Chondrocyte (in vitro differentiated cells): ENCODE data around the gene EPHB1. TPM values are rescaled to one million over a fixed set of nuclear protein-coding genes. Genes with fewer than 3 reads are reported as not detected.

Experiments
- DNase-seq: peaks from one replicate; pipeline ENCODE4 v3.0.0; 2021; ENCODE audit warnings: mixed read lengths, low spot score
- H3K27ac Mint-ChIP-seq: one replicate; pipeline ENCODE4 v1.8.0; 2021; ENCODE audit warnings: mild to moderate bottlenecking, moderate library complexity, mixed read lengths; ENCODE audit not compliant: unreplicated experiment
- H3K27me3 Mint-ChIP-seq: 2 replicates; pipeline ENCODE4 v1.8.0; 2021; ENCODE audit warnings: low read depth, mixed read lengths
- H3K36me3 Mint-ChIP-seq: 2 replicates; pipeline ENCODE4 v1.8.0; 2021; ENCODE audit warnings: low read depth, mixed read lengths
- H3K4me1 Mint-ChIP-seq: 2 replicates; pipeline ENCODE4 v1.8.0; 2021; ENCODE audit warnings: low read depth, mild to moderate bottlenecking, mixed read lengths
- H3K4me3 Mint-ChIP-seq: one replicate; pipeline ENCODE4 v1.8.0; 2021; ENCODE audit warnings: mild to moderate bottlenecking, moderate library complexity, mixed read lengths; ENCODE audit not compliant: unreplicated experiment
- H3K9me3 Mint-ChIP-seq: 2 replicates; pipeline ENCODE4 v1.8.0; 2021; ENCODE audit warnings: low read depth, mixed read lengths
- CTCF ChIP-seq: fragments of 200-600 bp; sonication (generic); IDR thresholded peaks from 2 replicates; pipeline ENCODE4 v1.5.0; 2021; ENCODE audit warnings: antibody characterized with exemption, mild to moderate bottlenecking, moderate library complexity
- total RNA-seq: library from RNA; stranded (reverse); gene quantifications from 3 replicates; pipeline ENCODE4 v1.2.1, GENCODE V29; 2021

The EPHB1 gene
- total RNA-seq, 1 donor from 2014 or later, result 1.7 TPM

DNA sequence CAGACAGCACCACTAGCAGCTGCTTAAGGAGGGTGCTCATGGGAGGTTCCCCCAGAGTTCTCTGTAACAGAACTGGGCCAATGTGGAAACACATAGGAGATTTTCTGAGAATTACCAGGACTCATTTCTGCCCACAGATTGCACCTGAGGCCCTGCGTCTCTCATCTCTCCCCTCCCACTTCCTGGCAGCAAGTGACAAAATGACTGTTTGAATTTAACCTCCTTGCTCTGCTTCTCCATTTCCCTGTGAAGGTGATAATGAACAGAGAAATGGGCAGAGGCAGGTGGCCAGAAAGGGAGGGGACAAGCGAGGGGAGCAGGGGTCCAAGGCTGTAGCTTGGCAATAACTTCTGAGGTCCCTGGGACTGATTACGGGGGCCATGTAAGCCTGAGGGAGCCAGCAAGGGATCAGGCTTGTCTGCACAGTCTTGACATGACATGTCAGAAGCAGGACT is 8.0 kb downstream of the EPHB1 start:
- H3K27ac Mint-ChIP-seq, result no peak overlapping the region
- no peaks in the 10 kb centered on the region for H3K36me3 Mint-ChIP-seq
- H3K4me1 Mint-ChIP-seq, result peaks cover 8% of the 10 kb centered on the region
- no peaks in the 10 kb centered on the region for H3K9me3 Mint-ChIP-seq
- no peak for DNase-seq
- no peak overlapping the region for H3K4me3 Mint-ChIP-seq
- no peak for TF ChIP-seq CTCF
- peaks cover 7% of the 10 kb centered on the region for H3K27me3 Mint-ChIP-seq

DNA sequence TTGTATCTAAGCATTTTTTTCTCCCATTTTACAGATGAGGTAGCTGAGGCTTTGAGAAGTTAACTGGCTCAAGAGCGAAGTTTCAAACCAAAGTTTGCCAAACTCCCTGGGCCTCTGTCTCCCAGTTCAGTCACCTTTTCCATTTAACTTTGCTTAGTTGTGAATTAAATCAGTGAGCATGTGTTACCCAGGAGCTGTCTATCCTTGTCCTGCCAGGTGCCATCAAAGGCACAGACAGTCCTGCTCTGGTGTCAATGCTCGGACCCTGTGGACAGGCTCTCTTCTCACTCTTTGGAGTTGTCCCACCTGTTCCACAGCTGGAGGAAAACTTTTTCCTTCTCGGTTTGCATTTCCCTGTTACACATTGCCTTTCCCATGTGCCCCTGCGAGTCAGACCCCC is 8.6 kb downstream of the EPHB1 start:
- Mint-ChIP-seq H3K27me3 (peaks cover 7% of the 10 kb centered on the region), H3K4me3 (no peak overlapping the region)
- TF ChIP-seq CTCF, result no peak

DNA sequence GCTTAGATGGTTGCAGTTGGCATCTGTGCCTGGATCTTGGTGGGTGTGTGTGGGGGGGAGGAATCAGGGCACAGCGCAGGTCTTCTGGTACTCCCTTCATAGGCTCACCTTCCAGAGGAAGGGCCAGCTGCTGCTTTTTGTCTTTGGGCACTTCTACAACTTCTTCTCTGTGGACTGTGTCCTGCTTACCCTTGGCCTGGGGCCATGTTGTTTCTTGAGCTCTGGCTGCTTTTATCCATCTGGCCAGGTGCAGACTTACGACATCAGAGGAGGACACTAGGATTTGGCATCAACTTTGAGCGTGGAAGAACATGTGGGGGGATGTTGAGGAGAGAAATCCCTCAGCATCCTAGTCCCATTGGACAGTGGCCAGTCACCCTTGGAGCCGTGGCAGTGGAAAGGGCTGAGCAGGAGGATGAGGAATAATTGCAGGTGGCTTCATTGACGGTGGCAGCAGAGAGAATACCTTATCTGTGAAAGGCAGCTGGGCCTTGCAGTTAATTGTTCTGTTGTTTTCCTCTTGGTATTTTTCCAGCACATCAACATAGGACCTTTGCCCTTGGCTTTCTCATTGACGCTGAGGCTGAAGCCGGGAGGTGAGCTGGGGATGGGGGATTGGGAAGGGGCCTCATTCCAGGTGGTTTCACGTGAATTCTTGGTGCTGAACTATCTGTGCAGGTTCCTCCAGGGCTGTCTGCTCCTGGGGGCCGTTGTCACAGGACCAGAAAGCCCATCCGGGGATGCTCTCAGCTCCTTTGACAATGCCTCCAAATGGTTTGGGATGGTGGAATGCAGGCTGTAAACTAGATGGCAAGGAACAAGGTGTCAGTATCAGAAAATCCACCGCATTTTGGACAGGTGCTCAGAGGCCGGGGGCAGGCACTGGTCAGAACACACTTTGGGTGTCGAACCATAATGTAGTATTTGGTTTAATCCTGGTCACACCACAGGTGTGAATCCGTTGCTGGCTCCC is 9.7 kb downstream of the EPHB1 start:
- H3K4me1 Mint-ChIP-seq, result no peaks in the 10 kb centered on the region
- no peak overlapping the region for H3K4me3 Mint-ChIP-seq
- H3K36me3 Mint-ChIP-seq, result no peaks in the 10 kb centered on the region
- no peak for TF ChIP-seq CTCF
- peaks cover 7% of the 10 kb centered on the region for H3K27me3 Mint-ChIP-seq
- no peak overlapping the region for H3K27ac Mint-ChIP-seq
- no peaks in the 10 kb centered on the region for H3K9me3 Mint-ChIP-seq
- no peak for DNase-seq

More for the DNA sequence above, 8.6 kb downstream of the EPHB1 start:
- H3K36me3 Mint-ChIP-seq, result no peaks in the 10 kb centered on the region
- no peaks in the 10 kb centered on the region for H3K9me3 Mint-ChIP-seq
- H3K27ac Mint-ChIP-seq, result no peak overlapping the region
- H3K4me1 Mint-ChIP-seq, result peaks cover 8% of the 10 kb centered on the region
- no peak for DNase-seq

- H3K27me3 Mint-ChIP-seq, result peaks cover 3% of the 10 kb centered on the region
- no peaks in the 10 kb centered on the region for H3K9me3 Mint-ChIP-seq
- H3K36me3 Mint-ChIP-seq, result no peaks in the 10 kb centered on the region
- DNase-seq, result no peak
- TF ChIP-seq CTCF, result no peak
- H3K27ac Mint-ChIP-seq, result no peak overlapping the region
- no peaks in the 10 kb centered on the region for H3K4me1 Mint-ChIP-seq
- H3K4me3 Mint-ChIP-seq, result no peak overlapping the region
These were observed 12.1 kb downstream of the EPHB1 start for GRCh38 chr3:134807189-134807588.

DNA sequence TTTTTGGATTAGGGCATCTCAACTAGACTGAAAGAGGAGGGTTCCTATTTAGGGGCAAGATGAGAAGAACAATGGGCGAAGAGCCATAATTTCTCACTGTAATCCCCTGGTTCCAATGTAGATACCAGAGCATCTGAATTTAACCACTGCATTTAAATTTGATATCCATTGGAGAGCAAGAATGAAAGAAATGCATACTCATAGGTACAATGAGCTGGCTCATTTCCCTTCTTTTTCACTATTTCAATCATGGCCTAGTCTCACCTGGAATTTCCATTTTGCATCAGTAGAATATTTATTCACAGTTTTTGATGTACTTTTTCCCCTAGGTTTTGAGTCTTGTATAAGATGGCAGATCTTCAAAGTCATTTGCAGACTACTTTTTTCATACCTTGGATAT is 13.8 kb downstream of the EPHB1 start:
- H3K36me3 Mint-ChIP-seq, result no peaks in the 10 kb centered on the region
- H3K4me1 Mint-ChIP-seq, result no peaks in the 10 kb centered on the region
- H3K27me3 Mint-ChIP-seq, result no peaks in the 10 kb centered on the region
- no peaks in the 10 kb centered on the region for H3K9me3 Mint-ChIP-seq
- no peak for TF ChIP-seq CTCF
- no peak overlapping the region for H3K4me3 Mint-ChIP-seq
- no peak overlapping the region for H3K27ac Mint-ChIP-seq
- no peak for DNase-seq
